HG03103 (cell line): ENCODE data around the gene GNL3.

Experiments
- ATAC-seq: cut with Tn5 transposase; IDR thresholded peaks from one replicate; pipeline ENCODE4 v1.9.1; 2021; ENCODE audit warnings: low read depth; ENCODE audit not compliant: unreplicated experiment

Gene GNL3

GRCh38 chr3:52685285-52685708, 535 bp upstream of the GNL3 start:
- ATAC-seq, result peak; percentile 59

- ATAC-seq, result no peak
Observed at GRCh38 chr3:52688266-52688665, 2.4 kb downstream of the GNL3 start.

- no peak for ATAC-seq
Observed at GRCh38 chr3:52689151-52689550, 3.3 kb downstream of the GNL3 start.

- no peak for ATAC-seq
Observed at GRCh38 chr3:52690560-52690959, 4.7 kb downstream of the GNL3 start.

GRCh38 chr3:52693071-52693470, 7.2 kb downstream of the GNL3 start:
- ATAC-seq, result no peak

GRCh38 chr3:52694528-52695189, 8.8 kb downstream of the GNL3 start:
- ATAC-seq, result no peak

GRCh38 chr3:52695798-52696671, 10.2 kb downstream of the GNL3 start:
- ATAC-seq, result no peak

GRCh38 chr3:52696830-52697631, 11.2 kb downstream of the GNL3 start:
- ATAC-seq, result no peak

- ATAC-seq, result no peak
Observed at GRCh38 chr3:52697632-52697965, 11.8 kb downstream of the GNL3 start.

GRCh38 chr3:52703341-52703740, 17.5 kb downstream of the GNL3 start:
- no peak for ATAC-seq

GRCh38 chr3:52704611-52705437, 19.0 kb downstream of the GNL3 start:
- ATAC-seq, result no peak

GRCh38 chr3:52705438-52705687, 19.5 kb downstream of the GNL3 start:
- no peak for ATAC-seq

- peak; percentile 65 for ATAC-seq
Observed at GRCh38 chr3:52705688-52706686, 20.2 kb downstream of the GNL3 start, which contains the start of the genes GLT8D1 and SPCS1. Gene GLT8D1, minus strand, starts transcription at chr3:52705791. Its CDS starts 5,331 bp downstream, at chr3:52700460. Gene SPCS1, plus strand, starts transcription at chr3:52706106. Its CDS starts 141 bp downstream, at chr3:52706247.

GRCh38 chr3:52707585-52707984, 21.8 kb downstream of the GNL3 start:
- ATAC-seq, result no peak

GRCh38 chr3:52710512-52710911, 24.7 kb downstream of the GNL3 start:
- ATAC-seq, result no peak

- no peak for ATAC-seq
Observed at GRCh38 chr3:52712291-52713212, 26.7 kb downstream of the GNL3 start.

GRCh38 chr3:52714335-52715302, 28.8 kb downstream of the GNL3 start:
- ATAC-seq, result no peak
